Measurements from ENCODE around the gene DDX3X. TPM values are rescaled to one million over a fixed set of nuclear protein-coding genes. Genes with fewer than 3 reads are reported as not detected.
"Not testable (repeated sequence)": the region's sequence is repeated elsewhere in the genome, so short reads cannot be mapped to it uniquely, and the experiment has no call there.

The DDX3X gene
- total RNA-seq, 2 experiments from 2014 or later, result 198 to 253 TPM

DNA sequence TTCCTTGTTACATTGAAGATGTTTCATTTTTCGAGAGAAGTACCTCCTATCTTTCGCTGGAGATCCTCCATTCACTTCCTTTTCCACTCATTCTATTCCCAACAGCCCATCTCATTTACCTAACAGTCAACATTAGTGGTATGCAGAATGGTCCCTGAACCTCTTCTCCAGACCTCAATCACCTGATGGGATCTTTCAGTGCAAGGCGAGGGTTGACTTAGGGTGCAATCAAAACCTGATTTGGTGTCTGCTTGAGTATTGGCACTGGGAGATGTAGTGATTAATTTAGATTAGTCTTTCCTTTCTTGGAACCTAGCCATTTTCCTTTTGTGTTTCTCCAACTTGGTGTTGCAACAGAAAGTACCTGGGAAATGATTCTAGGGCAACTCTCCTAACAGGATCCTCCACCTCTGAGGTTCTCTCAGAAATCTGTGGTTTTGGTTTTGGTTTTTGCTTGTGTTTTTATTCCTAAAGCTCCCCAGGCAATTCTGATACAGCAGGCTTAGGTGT, 18.4 kb downstream of the DDX3X start:
- no peak for DNase-seq
- no peak overlapping the region for H3K4me3 Mint-ChIP-seq
- peak; percentile 8 for ATAC-seq
- H3K36me3 Mint-ChIP-seq, result peaks cover 18% of the 10 kb centered on the region
- no peaks in the 10 kb centered on the region for H3K27me3 Mint-ChIP-seq
- H3K4me1 Mint-ChIP-seq, result peaks cover 29% of the 10 kb centered on the region
- CTCF ChIA-PET, result interaction anchor here (0.9 kb wide), 1 partner anchor 15 kb away, joined by 4 read pairs; no protein-coding TSS in a partner anchor
- no peaks in the 10 kb centered on the region for H3K9me3 Mint-ChIP-seq (ENCODE audit: low read depth)
- H3K27ac Mint-ChIP-seq, result peak overlapping the region; percentile 32

DNA sequence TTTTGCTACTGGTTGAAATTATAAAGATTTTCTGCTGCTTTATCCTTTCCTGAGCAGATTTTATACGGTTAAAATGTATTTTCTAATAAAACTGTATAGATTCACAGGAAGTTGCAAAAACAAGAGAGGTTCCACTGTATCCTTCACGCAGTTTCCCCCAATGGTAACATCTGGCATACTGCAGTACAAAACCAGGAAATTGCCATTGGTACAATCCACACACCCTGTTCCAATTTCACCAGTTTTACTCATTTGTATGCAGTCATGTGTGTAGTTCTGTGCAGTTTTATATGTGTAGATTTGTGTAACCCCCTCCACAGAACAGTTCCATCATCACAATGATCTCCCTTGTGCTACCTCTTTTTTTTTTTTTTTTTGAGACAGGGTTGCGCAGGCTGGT, 20.0 kb downstream of the DDX3X start:
- DNase-seq (no peak), ATAC-seq (no peak)
- H3K27ac Mint-ChIP-seq, result no peak overlapping the region
- H3K27me3 Mint-ChIP-seq, result no peaks in the 10 kb centered on the region
- H3K36me3 Mint-ChIP-seq, result peaks cover 8% of the 10 kb centered on the region
- no peak overlapping the region for H3K4me3 Mint-ChIP-seq
- H3K9me3 Mint-ChIP-seq (ENCODE audit: low read depth), result no peaks in the 10 kb centered on the region
- H3K4me1 Mint-ChIP-seq, result peaks cover 27% of the 10 kb centered on the region
- CTCF ChIA-PET, result no interaction called here

DNA sequence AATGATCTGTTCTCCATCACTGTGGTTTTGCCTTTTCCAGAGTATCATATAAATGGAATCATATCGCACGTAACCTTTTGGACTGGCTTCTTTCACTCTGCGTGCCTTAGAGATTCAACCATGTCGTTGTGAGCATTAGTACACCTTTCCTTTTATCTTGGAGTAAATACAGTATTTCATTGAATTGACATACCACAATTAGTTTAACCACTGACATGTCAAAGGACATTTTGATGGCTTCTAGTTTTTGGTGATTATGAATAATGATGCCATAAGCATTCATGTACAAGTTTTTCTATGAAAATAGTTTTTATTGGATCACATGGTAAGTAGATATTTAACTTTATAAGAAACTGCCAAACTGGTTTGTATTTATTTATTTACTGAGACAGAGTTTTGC, 35.2 kb downstream of the DDX3X start:
- H3K4me3 Mint-ChIP-seq, result no peak overlapping the region

DNA sequence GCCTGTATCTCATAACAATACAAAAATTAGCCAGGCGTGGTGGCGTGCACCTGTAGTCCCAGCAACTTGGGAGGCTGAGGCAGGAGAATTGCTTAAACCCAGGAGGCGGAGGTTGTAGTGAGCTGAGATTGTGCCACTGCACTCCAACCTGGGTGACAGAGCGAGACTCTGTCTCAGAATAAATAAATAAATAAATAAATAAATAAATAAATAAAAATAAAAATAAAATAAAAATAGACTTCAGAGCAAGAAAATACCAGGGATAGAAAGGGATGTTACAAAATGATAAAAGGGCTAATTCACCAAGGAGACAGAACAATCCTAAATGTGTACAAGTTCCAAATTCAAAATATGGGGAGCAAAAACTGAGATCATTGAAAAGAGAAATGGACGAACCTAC, 37.6 kb downstream of the DDX3X start:
- H3K4me3 Mint-ChIP-seq, H3K27me3 Mint-ChIP-seq, ATAC-seq: not testable (repeated sequence)

More for the DNA sequence above, 35.2 kb downstream of the DDX3X start:
- no peaks in the 10 kb centered on the region for H3K4me1 Mint-ChIP-seq
- CTCF ChIA-PET, result no interaction called here
- H3K9me3 Mint-ChIP-seq (ENCODE audit: low read depth), result no peaks in the 10 kb centered on the region
- no peak overlapping the region for H3K27ac Mint-ChIP-seq
- H3K27me3 Mint-ChIP-seq, result no peaks in the 10 kb centered on the region
- no peaks in the 10 kb centered on the region for H3K36me3 Mint-ChIP-seq
- ATAC-seq (no peak), DNase-seq (no peak)

DNA sequence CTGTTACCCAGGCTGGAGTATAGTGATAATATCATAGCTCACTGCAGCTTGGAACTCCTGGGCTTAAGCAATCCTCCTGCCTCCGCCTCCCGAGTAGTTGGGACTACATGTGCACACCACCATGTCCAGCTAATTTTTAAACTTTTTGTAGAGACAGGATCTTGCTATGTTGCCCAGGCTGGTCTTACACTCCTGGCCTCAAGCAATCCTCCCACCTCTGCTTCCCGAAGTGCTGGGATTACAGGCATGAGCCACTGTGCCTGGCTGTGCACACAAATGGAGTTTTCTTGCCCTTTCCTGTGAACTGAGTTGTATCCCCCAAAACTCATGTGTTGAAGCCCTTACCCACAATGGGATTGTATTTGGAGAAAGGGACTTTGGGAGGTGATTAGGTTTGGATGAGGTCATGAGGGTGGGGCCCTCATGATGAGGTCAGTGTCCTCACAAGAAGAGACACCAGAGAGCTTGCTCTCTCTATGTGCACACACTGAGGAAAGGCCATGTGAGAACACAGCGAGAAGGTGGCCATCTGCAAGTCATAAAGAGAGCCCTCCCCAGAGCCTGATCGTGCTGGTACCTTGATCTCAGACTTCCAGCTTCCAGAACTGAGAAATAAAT, 40.1 kb downstream of the DDX3X start:
- Mint-ChIP-seq H3K4me1 (peaks cover 9% of the 10 kb centered on the region), H3K27ac (no peak overlapping the region), H3K9me3 (ENCODE audit: low read depth) (no peaks in the 10 kb centered on the region), H3K4me3 (no peak overlapping the region), H3K27me3 (no peaks in the 10 kb centered on the region), H3K36me3 (no peaks in the 10 kb centered on the region)
- CTCF ChIA-PET, result no interaction called here
- DNase-seq (no peak), ATAC-seq (no peak)

More for the DNA sequence above, 37.6 kb downstream of the DDX3X start:
- H3K27ac Mint-ChIP-seq; DNase-seq; H3K36me3 Mint-ChIP-seq; CTCF ChIA-PET; H3K9me3 Mint-ChIP-seq (ENCODE audit: low read depth); H3K4me1 Mint-ChIP-seq: not testable (repeated sequence)

DNA sequence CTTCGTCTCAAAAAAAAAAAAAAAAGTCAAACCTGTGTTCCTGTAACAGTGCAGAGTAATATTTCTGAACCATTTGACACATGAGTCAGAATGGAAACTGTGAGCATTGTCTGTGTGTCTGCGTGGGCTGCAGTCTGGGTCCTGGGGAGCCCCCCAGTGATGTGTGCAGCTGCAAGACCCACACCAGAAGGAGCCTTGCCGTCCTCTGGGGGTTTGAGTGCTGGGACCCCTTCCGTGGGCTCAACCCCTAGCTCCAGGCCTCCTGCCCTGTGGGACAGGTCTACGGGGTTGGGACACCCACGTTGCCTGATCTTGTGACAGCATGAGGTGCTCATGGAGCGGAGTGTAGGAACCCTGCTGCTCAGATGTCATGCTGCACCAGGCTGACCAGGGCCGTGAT, 43.7 kb downstream of the DDX3X start:
- Mint-ChIP-seq H3K27me3 (no peaks in the 10 kb centered on the region), H3K36me3 (no peaks in the 10 kb centered on the region), H3K4me1 (peaks cover 12% of the 10 kb centered on the region), H3K27ac (no peak overlapping the region), H3K4me3 (no peak overlapping the region), H3K9me3 (ENCODE audit: low read depth) (no peaks in the 10 kb centered on the region)
- DNase-seq, result no peak
- peak; percentile 51 for ATAC-seq
- CTCF ChIA-PET, result no interaction called here

DNA sequence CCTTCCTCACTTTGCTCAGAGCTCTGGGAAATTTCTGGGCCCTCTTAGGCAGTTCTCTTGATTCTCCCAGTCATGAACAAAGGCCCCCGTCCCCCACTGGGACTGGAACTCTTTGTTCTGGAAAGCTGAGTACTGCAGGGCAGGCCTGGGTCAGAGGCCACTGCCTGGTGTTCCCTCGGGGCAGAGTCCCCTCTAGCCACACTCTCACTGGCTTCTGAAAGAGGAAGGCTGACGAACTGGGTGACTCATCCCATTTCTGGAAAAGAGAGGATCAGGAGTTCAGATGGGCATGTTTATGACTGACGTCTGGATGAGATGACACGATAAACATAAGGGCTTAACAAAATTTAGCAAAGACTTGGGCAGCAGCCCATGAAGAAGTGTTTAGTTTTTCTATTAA, 47.7 kb downstream of the DDX3X start:
- Mint-ChIP-seq H3K4me3 (no peak overlapping the region), H3K9me3 (ENCODE audit: low read depth) (no peaks in the 10 kb centered on the region), H3K4me1 (peaks cover 26% of the 10 kb centered on the region), H3K36me3 (no peaks in the 10 kb centered on the region), H3K27ac (no peak overlapping the region), H3K27me3 (no peaks in the 10 kb centered on the region)
- ATAC-seq (no peak), DNase-seq (no peak)
- CTCF ChIA-PET, result no interaction called here

DNA sequence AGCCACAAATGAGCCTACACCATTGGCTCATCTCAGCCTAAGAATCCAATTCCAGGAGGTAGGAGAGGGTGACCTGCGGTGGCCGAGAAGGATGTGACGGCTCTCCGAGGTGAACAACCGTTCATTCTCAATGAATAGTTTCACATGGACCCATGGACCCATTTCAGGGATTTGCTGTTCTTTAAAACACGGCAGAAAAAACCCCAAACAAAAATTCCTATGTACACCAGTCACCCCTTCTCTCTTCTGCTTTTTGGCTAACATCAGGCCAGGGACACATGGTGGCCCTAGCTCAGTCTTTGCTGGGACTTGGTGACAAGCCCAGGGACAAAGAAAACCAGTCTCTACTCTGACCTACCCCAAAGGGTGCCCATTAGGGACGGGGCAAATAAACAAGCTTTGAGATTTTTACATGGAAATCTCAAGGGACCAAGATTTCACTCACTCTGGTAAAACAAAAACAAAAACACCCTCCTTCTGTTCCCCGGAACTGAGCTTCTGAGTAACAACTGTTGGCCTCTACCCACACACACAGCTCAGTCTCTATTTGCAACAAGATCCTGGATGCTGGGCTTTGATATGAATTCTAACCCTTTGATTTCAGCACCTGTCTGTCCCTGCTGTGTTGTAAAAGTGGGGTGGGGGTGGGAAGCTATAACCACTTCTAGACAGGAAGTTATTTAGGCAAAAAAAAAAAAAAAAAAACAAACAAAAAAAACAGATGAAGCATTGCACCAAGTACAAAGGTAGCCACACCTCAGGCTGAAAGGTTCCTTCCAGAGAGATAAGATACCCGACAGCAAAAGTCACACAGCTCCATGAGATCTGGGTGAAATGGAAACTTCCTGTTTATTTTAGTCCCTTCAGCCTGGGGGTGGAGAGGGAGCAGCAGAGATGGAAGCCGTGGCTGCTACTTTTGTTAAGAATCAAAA, 49.0 kb downstream of the DDX3X start:
- CTCF ChIA-PET, result interaction anchor here (0.6 to 1.1 kb wide), 3 partner anchors 59 to 202 kb away, joined by 3 to 4 read pairs (median 3); no protein-coding TSS in a partner anchor
- Mint-ChIP-seq H3K4me1 (peaks cover 21% of the 10 kb centered on the region), H3K9me3 (ENCODE audit: low read depth) (no peaks in the 10 kb centered on the region), H3K27ac (peak overlapping the region; percentile 84), H3K27me3 (no peaks in the 10 kb centered on the region), H3K36me3 (no peaks in the 10 kb centered on the region), H3K4me3 (no peak overlapping the region)
- ATAC-seq (peak; percentile 85), DNase-seq (peak; percentile 38)

DNA sequence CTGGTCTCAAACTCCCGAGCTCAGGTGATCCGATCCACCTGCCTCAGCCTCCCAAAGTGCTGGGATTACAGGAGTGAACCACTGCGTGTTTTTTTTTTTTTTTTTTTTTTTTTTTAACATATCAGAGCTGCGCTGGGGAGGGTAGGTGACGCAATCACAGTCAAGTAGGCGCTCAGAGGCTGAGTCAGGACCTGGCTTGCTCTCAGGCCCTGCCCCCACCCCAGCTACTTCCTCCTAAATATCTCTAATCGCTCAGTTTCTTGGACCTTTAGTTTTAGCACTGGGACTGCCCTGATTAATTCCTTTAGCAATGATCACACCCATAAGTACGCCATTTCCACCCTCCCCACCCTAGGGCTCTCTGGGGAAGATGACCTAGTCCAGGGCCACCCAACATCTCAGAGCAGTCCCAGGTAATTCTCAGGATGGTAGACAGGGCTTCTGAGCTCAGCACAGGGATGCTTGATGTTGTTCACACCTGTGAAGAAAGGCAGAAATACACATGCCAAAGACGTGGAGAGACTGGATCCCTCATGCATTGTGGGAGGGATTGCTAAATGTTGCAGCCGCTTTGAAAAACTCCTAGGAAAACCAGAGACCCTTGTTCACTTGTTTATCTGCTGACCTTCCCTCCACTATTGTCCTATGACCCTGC, 50.2 kb downstream of the DDX3X start:
- peak overlapping the region; percentile 31 for H3K27ac Mint-ChIP-seq
- no peaks in the 10 kb centered on the region for H3K27me3 Mint-ChIP-seq
- no peaks in the 10 kb centered on the region for H3K36me3 Mint-ChIP-seq
- H3K9me3 Mint-ChIP-seq (ENCODE audit: low read depth), result no peaks in the 10 kb centered on the region
- peak; percentile 46 for DNase-seq
- no peak for ATAC-seq
- H3K4me3 Mint-ChIP-seq, result no peak overlapping the region
- H3K4me1 Mint-ChIP-seq, result peaks cover 17% of the 10 kb centered on the region
- CTCF ChIA-PET, result interaction anchor here (1.1 kb wide), 1 partner anchor 139 kb away, joined by 3 read pairs; no protein-coding TSS in a partner anchor

DNA sequence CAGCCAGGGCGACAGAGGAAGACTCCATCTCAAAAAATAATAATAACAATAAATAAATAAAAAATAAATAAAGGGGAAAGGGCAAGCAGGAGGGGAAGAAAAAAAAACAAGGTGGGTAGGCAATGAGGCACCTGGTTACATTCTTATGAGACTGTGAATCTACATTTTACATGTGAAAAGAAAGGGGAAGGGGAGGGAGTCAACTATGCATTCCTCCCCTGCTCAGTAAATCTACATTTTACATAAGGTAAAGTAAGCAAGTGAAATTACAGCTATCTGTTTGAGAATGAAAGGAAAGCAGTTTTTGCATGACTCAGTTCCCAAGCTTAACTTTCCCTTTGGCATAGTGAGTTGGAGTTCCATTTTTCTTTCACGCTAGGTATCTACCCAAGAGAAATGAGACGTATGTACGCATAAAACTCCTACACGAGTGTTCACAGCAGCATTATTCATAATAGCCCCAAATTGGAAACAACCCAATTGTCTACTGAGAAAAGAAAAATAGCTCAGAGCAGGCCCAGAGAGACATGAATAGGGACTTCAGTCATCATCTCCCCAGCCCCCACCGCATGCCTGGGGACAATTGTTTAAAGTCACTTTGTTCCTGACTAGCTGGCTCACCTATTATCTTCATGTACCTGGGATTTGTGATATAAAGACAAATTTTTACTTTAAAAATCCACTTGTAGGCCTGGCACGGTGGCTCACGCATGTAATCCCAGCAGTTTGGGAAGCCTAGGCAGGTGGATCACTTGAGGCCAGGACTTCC, 52.4 kb downstream of the DDX3X start:
- Mint-ChIP-seq H3K27ac (no peak overlapping the region), H3K4me3 (no peak overlapping the region), H3K27me3 (no peaks in the 10 kb centered on the region), H3K9me3 (ENCODE audit: low read depth) (no peaks in the 10 kb centered on the region), H3K36me3 (no peaks in the 10 kb centered on the region), H3K4me1 (peaks cover 17% of the 10 kb centered on the region)
- CTCF ChIA-PET, result interaction anchor here (0.6 kb wide), 1 partner anchor 60 kb away, joined by 5 read pairs; no protein-coding TSS in a partner anchor
- ATAC-seq (no peak), DNase-seq (no peak)

DNA sequence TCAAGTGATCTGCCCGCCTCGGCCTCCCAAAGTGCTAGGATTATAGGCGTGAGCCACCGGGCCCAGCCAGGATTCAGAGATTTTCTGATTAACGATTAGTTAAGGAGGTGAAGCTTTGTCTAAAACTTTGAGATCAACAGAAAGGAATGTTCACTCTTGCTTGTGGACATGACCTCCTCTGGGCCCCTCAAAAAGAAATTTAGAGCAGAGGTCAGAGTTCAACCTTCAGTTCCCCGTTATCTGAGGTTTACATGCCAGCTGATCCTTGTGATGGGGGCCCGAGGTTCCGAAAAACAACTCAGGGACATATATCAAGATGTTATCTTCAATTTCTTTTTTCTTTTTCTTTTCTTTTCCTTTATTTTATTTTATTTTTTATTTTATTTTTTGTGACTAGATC, 54.6 kb downstream of the DDX3X start:
- Mint-ChIP-seq H3K27me3 (no peaks in the 10 kb centered on the region), H3K36me3 (no peaks in the 10 kb centered on the region), H3K4me3 (no peak overlapping the region), H3K27ac (no peak overlapping the region), H3K9me3 (ENCODE audit: low read depth) (no peaks in the 10 kb centered on the region), H3K4me1 (peaks cover 5% of the 10 kb centered on the region)
- ATAC-seq, result no peak
- CTCF ChIA-PET, result no interaction called here
- DNase-seq, result no peak

DNA sequence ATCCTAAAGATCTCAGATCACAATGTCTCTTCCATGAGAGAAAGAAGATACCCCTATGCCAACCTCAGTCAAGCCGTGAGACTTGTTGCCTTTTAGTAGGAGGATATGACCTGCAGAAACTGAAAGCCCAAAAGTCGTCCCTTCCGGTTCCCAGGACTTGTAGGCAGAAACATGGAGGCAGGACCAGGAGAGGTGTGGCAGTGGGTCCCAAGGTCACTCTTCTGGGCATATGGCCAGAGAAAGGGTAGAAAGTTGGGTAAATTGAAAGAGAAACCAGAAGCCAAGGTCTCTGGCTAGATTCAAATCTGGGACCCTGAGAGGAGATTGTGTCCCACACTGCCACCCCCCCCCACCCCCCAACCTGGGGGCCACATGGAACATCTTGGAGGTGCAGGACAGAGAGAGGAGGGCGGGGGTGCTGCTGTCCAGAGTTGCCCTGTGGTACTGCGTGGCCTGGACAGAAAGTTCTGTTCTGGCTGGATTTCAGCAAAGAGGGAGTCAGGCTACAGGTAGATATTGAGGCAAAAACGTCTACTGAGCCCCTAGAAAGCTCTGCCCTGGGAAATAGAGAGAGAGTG, 55.4 kb downstream of the DDX3X start:
- CTCF ChIA-PET, result no interaction called here

More for the DNA sequence above, 55.4 kb downstream of the DDX3X start:
- Mint-ChIP-seq H3K4me1 (peaks cover under 1% of the 10 kb centered on the region), H3K9me3 (ENCODE audit: low read depth) (no peaks in the 10 kb centered on the region), H3K27ac (no peak overlapping the region), H3K27me3 (no peaks in the 10 kb centered on the region), H3K36me3 (no peaks in the 10 kb centered on the region), H3K4me3 (no peak overlapping the region)
- DNase-seq, result no peak
- ATAC-seq, result no peak
